ENCODE data around the gene LEKR1.

Gene LEKR1

DNA sequence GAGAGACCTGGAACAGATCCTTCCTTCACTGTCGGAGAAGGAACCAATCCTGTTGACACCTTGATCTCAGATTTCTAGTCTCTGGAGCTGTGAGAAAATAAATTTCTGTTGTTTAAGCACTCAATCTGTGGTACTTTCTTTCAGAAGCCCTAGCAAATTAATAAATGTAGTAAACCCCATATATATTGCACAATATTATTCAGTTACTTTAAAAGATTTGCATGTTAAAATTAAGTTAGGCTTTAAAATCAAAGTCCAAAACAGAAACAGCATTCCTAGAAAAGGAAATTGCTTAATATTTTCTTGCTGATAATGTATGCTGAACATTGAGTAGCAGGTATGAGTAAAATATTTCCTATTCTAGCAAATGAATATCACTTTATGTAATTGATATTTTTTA is 113.2 kb downstream of the LEKR1 start:
- TF ChIP-seq, protein P1, sequence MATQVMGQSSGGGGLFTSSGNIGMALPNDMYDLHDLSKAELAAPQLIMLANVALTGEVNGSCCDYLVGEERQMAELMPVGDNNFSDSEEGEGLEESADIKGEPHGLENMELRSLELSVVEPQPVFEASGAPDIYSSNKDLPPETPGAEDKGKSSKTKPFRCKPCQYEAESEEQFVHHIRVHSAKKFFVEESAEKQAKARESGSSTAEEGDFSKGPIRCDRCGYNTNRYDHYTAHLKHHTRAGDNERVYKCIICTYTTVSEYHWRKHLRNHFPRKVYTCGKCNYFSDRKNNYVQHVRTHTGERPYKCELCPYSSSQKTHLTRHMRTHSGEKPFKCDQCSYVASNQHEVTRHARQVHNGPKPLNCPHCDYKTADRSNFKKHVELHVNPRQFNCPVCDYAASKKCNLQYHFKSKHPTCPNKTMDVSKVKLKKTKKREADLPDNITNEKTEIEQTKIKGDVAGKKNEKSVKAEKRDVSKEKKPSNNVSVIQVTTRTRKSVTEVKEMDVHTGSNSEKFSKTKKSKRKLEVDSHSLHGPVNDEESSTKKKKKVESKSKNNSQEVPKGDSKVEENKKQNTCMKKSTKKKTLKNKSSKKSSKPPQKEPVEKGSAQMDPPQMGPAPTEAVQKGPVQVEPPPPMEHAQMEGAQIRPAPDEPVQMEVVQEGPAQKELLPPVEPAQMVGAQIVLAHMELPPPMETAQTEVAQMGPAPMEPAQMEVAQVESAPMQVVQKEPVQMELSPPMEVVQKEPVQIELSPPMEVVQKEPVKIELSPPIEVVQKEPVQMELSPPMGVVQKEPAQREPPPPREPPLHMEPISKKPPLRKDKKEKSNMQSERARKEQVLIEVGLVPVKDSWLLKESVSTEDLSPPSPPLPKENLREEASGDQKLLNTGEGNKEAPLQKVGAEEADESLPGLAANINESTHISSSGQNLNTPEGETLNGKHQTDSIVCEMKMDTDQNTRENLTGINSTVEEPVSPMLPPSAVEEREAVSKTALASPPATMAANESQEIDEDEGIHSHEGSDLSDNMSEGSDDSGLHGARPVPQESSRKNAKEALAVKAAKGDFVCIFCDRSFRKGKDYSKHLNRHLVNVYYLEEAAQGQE (IDR thresholded peaks at IDR 0.05; ENCODE audit: insufficient read depth in 1 of 2, low read depth in 2 of 2, low read length in 2 of 2) = no peak
- no peak for TF ChIP-seq TAF1 (IDR thresholded peaks at IDR 0.05; ENCODE audit: borderline replicate concordance, insufficient read depth, low read length)
- no peak for TF ChIP-seq POLR2AphosphoS5 (IDR thresholded peaks at IDR 0.05; ENCODE audit: low read depth, low read length)
- no peak for TF ChIP-seq FOXP2 (optimal IDR thresholded peaks at IDR 0.05; ENCODE audit: borderline replicate concordance, extremely low read depth, extremely low read length, insufficient read depth)
- TF ChIP-seq SIN3A (IDR thresholded peaks at IDR 0.05; ENCODE audit: borderline replicate concordance, insufficient read depth, low read length) = no peak

DNA sequence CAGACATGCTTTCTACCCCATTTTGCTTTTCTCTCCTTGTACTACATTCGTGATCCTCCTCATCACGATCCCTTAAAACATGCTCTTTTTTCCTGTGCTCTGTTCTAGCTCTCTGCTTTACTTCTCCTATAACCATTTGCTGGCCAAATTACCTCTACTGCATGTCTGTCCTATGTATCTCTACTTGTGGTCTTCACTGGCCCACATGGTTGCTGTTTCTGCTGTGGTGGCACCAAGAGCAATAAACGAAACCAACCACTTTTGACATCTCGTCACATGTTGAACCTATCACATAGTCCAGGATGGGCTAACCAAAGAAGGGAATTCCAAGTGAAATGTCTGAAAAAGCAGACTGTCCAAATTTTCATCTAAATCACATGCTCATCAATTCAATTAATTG is 115.2 kb downstream of the LEKR1 start:
- TF ChIP-seq FOXP2 (optimal IDR thresholded peaks at IDR 0.05; ENCODE audit: borderline replicate concordance, extremely low read depth, extremely low read length, insufficient read depth) (no peak), TAF1 (IDR thresholded peaks at IDR 0.05; ENCODE audit: borderline replicate concordance, insufficient read depth, low read length) (no peak), POLR2AphosphoS5 (IDR thresholded peaks at IDR 0.05; ENCODE audit: low read depth, low read length) (no peak), SIN3A (IDR thresholded peaks at IDR 0.05; ENCODE audit: borderline replicate concordance, insufficient read depth, low read length) (no peak)
- TF ChIP-seq, protein P1 (IDR thresholded peaks at IDR 0.05; ENCODE audit: insufficient read depth in 1 of 2, low read depth in 2 of 2, low read length in 2 of 2) = no peak

DNA sequence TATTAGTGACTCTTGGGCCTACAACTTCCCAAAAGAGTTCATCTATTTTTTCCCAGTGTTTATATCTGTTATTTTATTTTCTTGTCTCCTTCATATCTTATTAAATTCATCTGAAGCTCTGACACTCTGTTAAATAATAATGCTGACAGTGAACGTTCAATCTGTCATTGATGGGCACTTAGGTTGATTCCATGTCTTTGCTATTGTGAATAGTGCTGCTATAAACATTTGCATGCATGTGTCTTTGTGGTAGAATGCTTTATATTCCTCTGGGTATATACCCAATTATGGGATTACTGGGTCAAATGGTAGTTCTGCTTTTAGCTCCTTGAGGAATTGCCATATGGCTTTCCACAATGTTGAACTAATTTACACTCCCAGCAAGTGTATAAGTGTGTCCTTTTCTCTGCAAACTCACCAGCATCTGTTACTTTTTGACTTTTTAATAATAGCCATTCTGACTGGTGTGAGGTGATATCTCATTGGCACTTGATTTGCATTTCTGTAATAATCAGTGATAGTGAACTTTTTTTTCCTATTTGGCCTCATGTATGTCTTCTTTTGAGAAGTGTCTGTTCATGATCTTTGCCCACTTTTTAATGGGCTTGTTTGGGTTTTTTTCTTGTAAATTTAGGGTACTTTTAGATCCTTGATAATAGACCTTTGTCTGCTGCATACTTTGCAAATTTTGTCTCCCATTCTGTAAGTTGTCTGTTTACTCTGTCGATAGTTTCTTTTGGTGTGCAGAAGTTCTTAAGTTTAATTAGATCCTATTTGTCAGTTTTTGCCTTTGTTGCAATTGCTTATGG is 122.5 kb downstream of the LEKR1 start:
- TF ChIP-seq, protein P1 (IDR thresholded peaks at IDR 0.05; ENCODE audit: insufficient read depth in 1 of 2, low read depth in 2 of 2, low read length in 2 of 2) = no peak
- no peak for TF ChIP-seq POLR2AphosphoS5 (IDR thresholded peaks at IDR 0.05; ENCODE audit: low read depth, low read length)
- no peak for TF ChIP-seq SIN3A (IDR thresholded peaks at IDR 0.05; ENCODE audit: borderline replicate concordance, insufficient read depth, low read length)
- no peak for TF ChIP-seq TAF1 (IDR thresholded peaks at IDR 0.05; ENCODE audit: borderline replicate concordance, insufficient read depth, low read length)
- no peak for TF ChIP-seq FOXP2 (optimal IDR thresholded peaks at IDR 0.05; ENCODE audit: borderline replicate concordance, extremely low read depth, extremely low read length, insufficient read depth)

DNA sequence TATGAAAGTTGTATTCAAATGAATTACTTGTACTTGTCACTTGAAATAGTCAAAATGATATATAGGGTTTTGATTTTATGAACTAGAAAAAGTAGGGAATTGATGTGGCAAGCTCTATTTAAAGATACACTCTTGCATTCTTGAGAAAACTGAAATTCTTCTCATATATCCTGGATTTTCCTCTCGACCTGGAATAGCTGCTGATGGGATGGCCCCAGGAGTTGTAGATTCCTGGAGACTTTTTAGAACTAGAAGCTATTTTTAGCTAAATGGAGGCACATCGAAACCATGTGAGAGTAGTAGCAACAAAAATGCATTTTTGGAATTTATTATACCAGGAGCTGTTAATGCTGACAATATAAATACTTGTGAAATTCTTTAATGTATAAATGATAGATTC is 125.9 kb downstream of the LEKR1 start:
- TF ChIP-seq FOXP2 (optimal IDR thresholded peaks at IDR 0.05; ENCODE audit: borderline replicate concordance, extremely low read depth, extremely low read length, insufficient read depth) = no peak
- TF ChIP-seq, protein P1 (IDR thresholded peaks at IDR 0.05; ENCODE audit: insufficient read depth in 1 of 2, low read depth in 2 of 2, low read length in 2 of 2) = no peak
- no peak for TF ChIP-seq SIN3A (IDR thresholded peaks at IDR 0.05; ENCODE audit: borderline replicate concordance, insufficient read depth, low read length)

Data from PFSK-1 (cell line).